ENCODE data around the gene C1orf232. TPM values are rescaled to one million over a fixed set of nuclear protein-coding genes. Genes with fewer than 3 reads are reported as not detected.

C1orf232 gene
- total RNA-seq, 1 donor: not detected

DNA sequence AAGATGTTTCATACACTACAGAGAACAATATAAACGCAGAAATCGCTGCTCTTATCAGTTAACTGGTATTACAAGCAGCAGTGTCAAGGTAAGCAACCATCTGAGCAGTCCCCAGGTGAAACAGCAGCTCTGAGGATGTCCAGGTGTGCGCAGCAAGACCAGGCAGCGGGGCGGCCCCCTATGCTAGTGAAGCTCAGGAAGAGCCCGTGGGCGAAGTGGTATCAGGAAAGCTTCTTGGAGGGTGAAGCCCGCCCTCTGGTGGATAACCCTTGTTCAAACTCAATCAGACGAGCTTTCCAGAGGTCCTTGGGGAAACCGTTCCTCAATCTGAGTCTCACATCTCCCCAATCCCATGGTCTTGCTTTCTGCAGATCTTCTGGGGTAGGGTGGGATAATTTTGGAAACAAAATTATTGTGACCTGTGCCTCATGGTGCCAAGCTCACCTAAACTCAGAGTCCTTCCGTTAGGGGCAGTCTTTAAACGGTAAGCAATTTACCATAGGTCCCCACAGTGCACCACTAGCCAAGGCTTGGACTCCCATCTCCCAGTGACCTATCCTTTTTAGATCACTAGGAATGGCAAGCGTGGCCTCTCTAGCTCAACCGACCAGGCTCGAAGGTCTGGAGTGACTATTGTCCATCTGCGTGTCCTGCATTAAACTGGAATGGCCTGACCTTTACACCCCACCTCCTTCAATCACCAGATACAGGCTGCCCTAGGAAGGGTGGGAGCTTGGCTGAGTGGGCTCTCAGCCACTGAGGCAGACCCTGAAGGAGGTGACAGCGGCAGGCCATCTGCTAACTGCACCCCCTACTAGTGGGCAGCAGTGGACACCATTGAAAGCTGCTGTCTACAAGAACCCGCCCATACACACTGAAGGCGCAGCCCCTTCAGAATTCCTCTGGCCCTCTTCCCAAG is 23.5 kb downstream of the C1orf232 start:
- TF ChIP-seq, protein P1, sequence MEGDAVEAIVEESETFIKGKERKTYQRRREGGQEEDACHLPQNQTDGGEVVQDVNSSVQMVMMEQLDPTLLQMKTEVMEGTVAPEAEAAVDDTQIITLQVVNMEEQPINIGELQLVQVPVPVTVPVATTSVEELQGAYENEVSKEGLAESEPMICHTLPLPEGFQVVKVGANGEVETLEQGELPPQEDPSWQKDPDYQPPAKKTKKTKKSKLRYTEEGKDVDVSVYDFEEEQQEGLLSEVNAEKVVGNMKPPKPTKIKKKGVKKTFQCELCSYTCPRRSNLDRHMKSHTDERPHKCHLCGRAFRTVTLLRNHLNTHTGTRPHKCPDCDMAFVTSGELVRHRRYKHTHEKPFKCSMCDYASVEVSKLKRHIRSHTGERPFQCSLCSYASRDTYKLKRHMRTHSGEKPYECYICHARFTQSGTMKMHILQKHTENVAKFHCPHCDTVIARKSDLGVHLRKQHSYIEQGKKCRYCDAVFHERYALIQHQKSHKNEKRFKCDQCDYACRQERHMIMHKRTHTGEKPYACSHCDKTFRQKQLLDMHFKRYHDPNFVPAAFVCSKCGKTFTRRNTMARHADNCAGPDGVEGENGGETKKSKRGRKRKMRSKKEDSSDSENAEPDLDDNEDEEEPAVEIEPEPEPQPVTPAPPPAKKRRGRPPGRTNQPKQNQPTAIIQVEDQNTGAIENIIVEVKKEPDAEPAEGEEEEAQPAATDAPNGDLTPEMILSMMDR (IDR thresholded peaks at IDR 0.05; ENCODE audit: insufficient read depth, low read depth, low read length): peak; percentile 77
- no peak overlapping the region for H3K4me3 ChIP-seq (ENCODE audit: low read depth, low read length)
- peak; percentile 87 for DNase-seq (ENCODE audit: low read depth)

DNA sequence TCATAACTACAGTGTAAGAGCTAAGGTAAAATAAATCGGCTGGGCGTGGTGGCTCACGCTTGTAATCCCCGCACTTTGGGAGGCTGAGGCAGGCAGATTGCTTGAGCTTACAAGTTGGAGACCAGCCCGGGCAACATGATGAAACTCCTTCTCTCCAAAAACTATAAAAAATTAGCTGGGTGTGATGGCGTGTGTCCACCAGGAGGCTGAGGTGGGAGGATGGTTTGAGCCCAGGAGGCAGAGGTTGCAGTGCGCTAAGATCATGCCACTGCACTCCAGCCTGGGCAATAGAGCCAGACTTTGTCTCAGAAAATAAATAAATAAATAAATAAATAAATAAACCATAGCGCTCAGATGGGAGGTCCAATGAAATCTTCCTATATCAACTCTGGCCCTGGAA is 26.6 kb downstream of the C1orf232 start:
- TF ChIP-seq, protein P1 (IDR thresholded peaks at IDR 0.05; ENCODE audit: insufficient read depth, low read depth, low read length): peak; percentile 20
- no peak overlapping the region for H3K4me3 ChIP-seq (ENCODE audit: low read depth, low read length)
- DNase-seq (ENCODE audit: low read depth): peak; percentile 17

DNA sequence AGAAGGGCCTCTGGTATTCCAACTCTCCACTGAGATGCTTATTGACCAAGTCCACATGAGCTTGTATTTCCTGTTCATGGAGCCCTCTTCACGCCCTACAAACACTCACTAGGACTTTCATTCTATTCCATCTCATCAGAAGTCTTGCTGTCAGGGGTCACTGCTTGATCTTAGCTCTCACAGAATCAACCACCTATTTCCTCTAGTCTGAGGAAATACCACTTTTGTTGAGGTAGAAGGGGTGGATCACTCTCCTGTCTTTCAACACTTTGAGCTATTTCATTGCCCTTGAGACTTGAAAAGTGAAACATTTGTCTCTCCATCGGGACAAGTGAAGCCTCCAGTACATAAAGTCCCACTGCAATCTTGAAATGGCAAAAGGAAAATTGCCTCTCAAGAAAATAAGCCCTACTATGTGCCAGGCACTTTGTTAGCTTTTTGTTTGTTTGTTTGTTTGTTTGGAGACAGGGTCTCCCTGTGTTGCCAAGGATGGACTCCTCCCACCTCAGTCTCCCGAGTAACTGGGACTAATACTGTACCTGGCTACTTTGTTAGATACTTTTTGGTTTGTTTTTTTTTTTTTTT is 29.7 kb downstream of the C1orf232 start:
- TF ChIP-seq, protein P1 (IDR thresholded peaks at IDR 0.05; ENCODE audit: insufficient read depth, low read depth, low read length): no peak
- no peak overlapping the region for H3K4me3 ChIP-seq (ENCODE audit: low read depth, low read length)
- DNase-seq (ENCODE audit: low read depth): no peak

DNA sequence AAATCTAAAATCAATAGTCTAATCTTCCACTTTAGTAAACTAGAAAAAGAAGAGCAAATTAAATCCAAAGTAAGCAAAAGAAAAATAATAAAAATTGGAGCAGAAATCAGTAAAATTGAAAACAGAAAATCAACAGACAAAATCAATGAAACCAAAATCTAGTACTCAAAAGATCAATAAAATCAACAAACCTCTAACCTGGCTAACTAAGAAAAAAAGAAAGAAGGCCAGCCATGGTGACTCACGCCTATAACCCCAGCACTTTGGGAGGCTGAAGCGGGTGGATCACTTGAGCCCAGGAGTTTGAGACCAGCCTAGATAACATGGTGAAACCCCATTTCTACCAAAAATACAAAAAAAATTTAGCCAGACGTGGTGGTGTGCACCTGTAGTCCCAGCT is 34.3 kb downstream of the C1orf232 start:
- no peak for DNase-seq (ENCODE audit: low read depth)
- H3K4me3 ChIP-seq (ENCODE audit: low read depth, low read length): no peak overlapping the region
- TF ChIP-seq, protein P1 (IDR thresholded peaks at IDR 0.05; ENCODE audit: insufficient read depth, low read depth, low read length): no peak

DNA sequence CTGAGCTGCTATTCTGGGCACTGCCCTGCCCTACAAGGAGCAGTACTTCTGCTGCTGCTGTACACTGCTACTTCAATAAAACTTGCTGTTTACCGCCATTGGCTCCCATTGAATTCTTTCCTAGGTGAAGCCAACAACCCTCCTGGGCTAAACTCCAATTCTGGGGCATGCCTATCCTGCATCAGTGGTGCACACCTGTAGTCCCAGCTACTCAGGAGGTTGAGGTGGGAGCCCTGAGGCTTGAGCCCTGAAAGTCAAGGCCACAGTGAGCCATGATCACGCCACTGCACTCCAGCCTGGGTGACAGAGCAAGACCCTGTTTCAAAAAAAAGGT is 36.0 kb downstream of the C1orf232 start:
- TF ChIP-seq, protein P1 (IDR thresholded peaks at IDR 0.05; ENCODE audit: insufficient read depth, low read depth, low read length): no peak

DNA sequence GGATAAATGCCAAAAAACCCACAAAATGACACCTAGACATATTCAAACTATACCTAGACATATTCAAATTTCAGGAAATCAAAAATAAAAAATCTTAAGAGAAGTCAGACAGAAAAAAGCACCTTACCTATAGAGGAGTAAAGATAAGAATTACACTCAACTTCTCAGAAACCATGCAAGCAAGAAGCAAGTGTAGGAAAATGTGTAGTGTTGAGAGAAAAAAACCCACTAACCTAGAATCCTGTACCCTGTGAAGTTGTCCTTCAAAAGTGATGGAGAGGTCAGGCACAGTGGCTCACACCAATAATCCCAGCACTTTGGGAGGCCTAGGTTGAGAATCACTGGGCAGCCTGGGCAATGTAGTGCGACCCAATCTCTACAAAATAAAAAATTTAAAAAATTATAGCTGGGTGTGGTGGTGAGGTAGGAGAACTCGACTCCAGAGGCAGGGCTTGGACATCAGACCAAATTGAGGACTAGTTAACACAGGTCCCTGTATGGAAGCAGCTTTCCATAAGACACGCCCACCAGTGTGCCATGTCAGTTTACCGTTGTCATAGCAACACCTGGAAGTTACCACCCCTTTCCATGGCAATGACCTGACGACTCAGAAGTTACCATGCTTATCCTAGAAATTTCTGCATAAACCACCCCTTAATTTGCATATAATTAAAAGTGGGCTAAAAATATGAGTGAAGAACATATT is 36.5 kb downstream of the C1orf232 start:
- no peak for DNase-seq (ENCODE audit: low read depth)
- H3K4me3 ChIP-seq (ENCODE audit: low read depth, low read length): no peak overlapping the region
- TF ChIP-seq, protein P1 (IDR thresholded peaks at IDR 0.05; ENCODE audit: insufficient read depth, low read depth, low read length): no peak

More for the DNA sequence above, 36.0 kb downstream of the C1orf232 start:
- no peak overlapping the region for H3K4me3 ChIP-seq (ENCODE audit: low read depth, low read length)
- DNase-seq (ENCODE audit: low read depth): no peak
